GM12878 (cell line): ENCODE results near the gene CSTPP1. TPM values are rescaled to one million over a fixed set of nuclear protein-coding genes. Genes with fewer than 3 reads are reported as not detected.

ENCODE experiments used
- ASH2L ChIP-seq: fragments of 300-600, 200-600 bp; sonication (generic); IDR thresholded peaks from 2 replicates; pipeline ENCODE4 v1.6.1; 2017; ENCODE audit warnings: low read depth, mild to moderate bottlenecking, borderline replicate concordance
- CBX3 ChIP-seq: fragments of 200-600 bp; sonication (generic); IDR thresholded peaks from 2 replicates; pipeline ENCODE4 v1.6.1; 2016; ENCODE audit warnings: low read depth, borderline replicate concordance
- CHD2 ChIP-seq: IDR thresholded peaks from 2 replicates; pipeline ENCODE4 v1.6.1; 2011; ENCODE audit warnings: low read depth, low read length, improper control_type of control experiment, borderline replicate concordance
- KAT2A ChIP-seq: conservative IDR thresholded peaks from 2 replicates; pipeline ENCODE4 v1.6.1; 2011; ENCODE audit warnings: low read depth, low read length; ENCODE audit not compliant: control insufficient read depth
- KDM1A ChIP-seq: fragments of 200-600 bp; sonication (generic); IDR thresholded peaks from 2 replicates; pipeline ENCODE4 v1.6.1; 2016; ENCODE audit warnings: borderline replicate concordance
- MYB ChIP-seq: fragments of 150-350 bp; IDR thresholded peaks from 2 replicates; pipeline ENCODE4 v1.6.1; 2014; ENCODE audit warnings: mild to moderate bottlenecking, low read depth, low read length, borderline replicate concordance
- NFIC ChIP-seq: IDR thresholded peaks from 2 replicates; pipeline ENCODE4 v1.6.1; 2012; ENCODE audit warnings: low read depth, mild to moderate bottlenecking, inconsistent platforms, low read length, moderate library complexity
- NRF1 ChIP-seq: conservative IDR thresholded peaks from 2 replicates; pipeline ENCODE4 v1.6.1; 2011; ENCODE audit warnings: mild to moderate bottlenecking, low read depth, low read length, improper control_type of control experiment
- PAX5 ChIP-seq: IDR thresholded peaks from 2 replicates; pipeline ENCODE4 v1.6.1; 2011; ENCODE audit warnings: low read depth, low read length, borderline replicate concordance
- RFX5 ChIP-seq: IDR thresholded peaks from 2 replicates; pipeline ENCODE4 v1.6.1; 2011; ENCODE audit warnings: low read depth, low read length, improper control_type of control experiment
- SUZ12 ChIP-seq: fragments of 200-600 bp; sonication (generic); IDR thresholded peaks from one replicate; pipeline ENCODE4 v1.6.1; 2018; ENCODE audit warnings: antibody characterized with exemption, mild to moderate bottlenecking; ENCODE audit not compliant: unreplicated experiment
- ZZZ3 ChIP-seq: IDR thresholded peaks from 2 replicates; pipeline ENCODE4 v1.6.1; 2011; ENCODE audit warnings: low read depth; ENCODE audit not compliant: control insufficient read depth, insufficient read length
- polyA plus RNA-seq, 11 experiments: library from polyadenylated mRNA; depleted of rRNA in 4 of 11; unstranded in 6 of 11; stranded (reverse) in 5 of 11; fragments of >200 nt; fragmentation: Nextera tagmentation in 4 of 11; fragmentation: Illumina TruSeq in 1 of 11; extraction: Ambion mirVana in 4 of 11; extraction: Trizol in 1 of 11; gene quantifications; 1 replicate in 1 of 11; 2 replicates in 10 of 11; pipeline versions ENCODE4 v1.2.1 to v1.2.3, GENCODE V29; 2011 to 2016; ENCODE audit warnings: inconsistent platforms in 2 of 11, missing spikeins in 2 of 11, low read depth in 1 of 11
- total RNA-seq, 4 experiments: library from RNA; depleted of rRNA in 3 of 4; stranded (reverse); fragments of >200 nt in 3 of 4; fragmentation: Illumina TruSeq in 1 of 4; extraction: Trizol in 1 of 4; gene quantifications; 2 replicates each; pipeline versions ENCODE4 v1.2.1 to v1.2.3, GENCODE V29; 2013 to 2021
- TF ChIP-seq, protein P1 (sequence below): IDR thresholded peaks from 2 replicates; pipeline ENCODE4 v1.6.1; 2012; ENCODE audit warnings: low read depth, low read length, improper control_type of control experiment
- TF ChIP-seq, protein P2 (sequence below): fragments of 450-650 bp; formaldehyde crosslinking; IDR thresholded peaks from 2 replicates; pipeline ENCODE4 v1.4.0; 2020; ENCODE audit warnings: mild to moderate bottlenecking, moderate library complexity
- TF ChIP-seq, protein P3 (sequence below): fragments of 450-650 bp; IDR thresholded peaks from 2 replicates; pipeline ENCODE4 v1.6.1; 2017; ENCODE audit warnings: low read depth, mild to moderate bottlenecking, moderate library complexity
- TF ChIP-seq, protein P4 (sequence below): fragments of 450-650 bp; IDR thresholded peaks from 2 replicates; pipeline ENCODE4 v1.6.1; 2016; ENCODE audit warnings: mild to moderate bottlenecking, moderate library complexity, borderline replicate concordance
- TF ChIP-seq, protein P5 (sequence below): fragments of 450-650 bp; IDR thresholded peaks from 2 replicates; pipeline ENCODE4 v1.6.1; 2016; ENCODE audit warnings: mild to moderate bottlenecking

Gene CSTPP1
- total and polyA plus RNA-seq, 10 of the 15 experiments (the other 5 are each of a cell fraction or from before 2014, with no cell fraction given) = 7.1 to 23.4 (median 17.5) TPM

DNA sequence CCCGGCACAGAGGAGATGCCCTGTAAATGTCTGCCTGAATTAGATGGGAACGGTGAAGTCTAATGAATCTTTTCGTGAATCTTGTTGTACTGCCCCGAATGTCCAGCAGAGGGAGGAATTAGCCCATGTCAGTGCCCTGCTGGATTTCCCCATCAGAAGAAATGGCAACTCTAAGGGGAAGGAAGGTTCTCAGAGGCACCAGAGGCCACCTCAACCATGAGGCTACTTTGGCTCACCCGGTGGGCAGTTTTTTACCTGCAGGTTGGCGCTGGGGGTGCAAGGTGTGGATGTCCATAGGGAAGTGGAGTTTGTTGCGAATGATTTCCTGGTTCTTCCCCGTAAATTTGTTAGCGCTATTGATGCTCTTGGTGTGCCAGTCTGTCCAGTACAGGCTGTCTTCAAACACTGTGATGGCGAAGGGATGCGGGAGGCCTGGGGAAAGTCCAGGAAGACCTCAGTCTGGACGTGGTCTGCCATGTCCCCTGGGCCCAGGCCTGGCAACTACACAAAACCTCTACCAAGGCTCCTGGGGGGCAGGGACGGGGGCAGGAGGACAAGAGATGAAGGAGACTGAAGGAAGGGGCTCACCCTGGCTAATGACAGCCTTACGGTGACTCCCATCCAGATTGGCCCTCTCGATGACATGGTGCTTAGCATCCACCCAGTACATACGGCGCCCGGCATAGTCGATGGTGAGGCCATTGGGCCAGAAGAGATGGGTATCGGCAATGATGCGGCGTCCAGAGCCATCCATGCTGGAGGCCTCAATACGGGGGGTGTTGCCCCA lies 46.7 kb upstream of the CSTPP1 start (continued):
- TF ChIP-seq, protein P1, sequence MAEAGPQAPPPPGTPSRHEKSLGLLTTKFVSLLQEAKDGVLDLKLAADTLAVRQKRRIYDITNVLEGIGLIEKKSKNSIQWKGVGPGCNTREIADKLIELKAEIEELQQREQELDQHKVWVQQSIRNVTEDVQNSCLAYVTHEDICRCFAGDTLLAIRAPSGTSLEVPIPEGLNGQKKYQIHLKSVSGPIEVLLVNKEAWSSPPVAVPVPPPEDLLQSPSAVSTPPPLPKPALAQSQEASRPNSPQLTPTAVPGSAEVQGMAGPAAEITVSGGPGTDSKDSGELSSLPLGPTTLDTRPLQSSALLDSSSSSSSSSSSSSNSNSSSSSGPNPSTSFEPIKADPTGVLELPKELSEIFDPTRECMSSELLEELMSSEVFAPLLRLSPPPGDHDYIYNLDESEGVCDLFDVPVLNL = no peak
- TF ChIP-seq, protein P2, sequence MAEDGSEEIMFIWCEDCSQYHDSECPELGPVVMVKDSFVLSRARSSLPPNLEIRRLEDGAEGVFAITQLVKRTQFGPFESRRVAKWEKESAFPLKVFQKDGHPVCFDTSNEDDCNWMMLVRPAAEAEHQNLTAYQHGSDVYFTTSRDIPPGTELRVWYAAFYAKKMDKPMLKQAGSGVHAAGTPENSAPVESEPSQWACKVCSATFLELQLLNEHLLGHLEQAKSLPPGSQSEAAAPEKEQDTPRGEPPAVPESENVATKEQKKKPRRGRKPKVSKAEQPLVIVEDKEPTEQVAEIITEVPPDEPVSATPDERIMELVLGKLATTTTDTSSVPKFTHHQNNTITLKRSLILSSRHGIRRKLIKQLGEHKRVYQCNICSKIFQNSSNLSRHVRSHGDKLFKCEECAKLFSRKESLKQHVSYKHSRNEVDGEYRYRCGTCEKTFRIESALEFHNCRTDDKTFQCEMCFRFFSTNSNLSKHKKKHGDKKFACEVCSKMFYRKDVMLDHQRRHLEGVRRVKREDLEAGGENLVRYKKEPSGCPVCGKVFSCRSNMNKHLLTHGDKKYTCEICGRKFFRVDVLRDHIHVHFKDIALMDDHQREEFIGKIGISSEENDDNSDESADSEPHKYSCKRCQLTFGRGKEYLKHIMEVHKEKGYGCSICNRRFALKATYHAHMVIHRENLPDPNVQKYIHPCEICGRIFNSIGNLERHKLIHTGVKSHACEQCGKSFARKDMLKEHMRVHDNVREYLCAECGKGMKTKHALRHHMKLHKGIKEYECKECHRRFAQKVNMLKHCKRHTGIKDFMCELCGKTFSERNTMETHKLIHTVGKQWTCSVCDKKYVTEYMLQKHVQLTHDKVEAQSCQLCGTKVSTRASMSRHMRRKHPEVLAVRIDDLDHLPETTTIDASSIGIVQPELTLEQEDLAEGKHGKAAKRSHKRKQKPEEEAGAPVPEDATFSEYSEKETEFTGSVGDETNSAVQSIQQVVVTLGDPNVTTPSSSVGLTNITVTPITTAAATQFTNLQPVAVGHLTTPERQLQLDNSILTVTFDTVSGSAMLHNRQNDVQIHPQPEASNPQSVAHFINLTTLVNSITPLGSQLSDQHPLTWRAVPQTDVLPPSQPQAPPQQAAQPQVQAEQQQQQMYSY = no peak
- no peak for TF ChIP-seq ASH2L
- no peak for TF ChIP-seq NRF1
- no peak for TF ChIP-seq PAX5
- TF ChIP-seq ZZZ3 = no peak
- TF ChIP-seq SUZ12 = no peak
- TF ChIP-seq KDM1A = no peak
- TF ChIP-seq KAT2A = no peak
- no peak for TF ChIP-seq CBX3
- TF ChIP-seq, protein P3, sequence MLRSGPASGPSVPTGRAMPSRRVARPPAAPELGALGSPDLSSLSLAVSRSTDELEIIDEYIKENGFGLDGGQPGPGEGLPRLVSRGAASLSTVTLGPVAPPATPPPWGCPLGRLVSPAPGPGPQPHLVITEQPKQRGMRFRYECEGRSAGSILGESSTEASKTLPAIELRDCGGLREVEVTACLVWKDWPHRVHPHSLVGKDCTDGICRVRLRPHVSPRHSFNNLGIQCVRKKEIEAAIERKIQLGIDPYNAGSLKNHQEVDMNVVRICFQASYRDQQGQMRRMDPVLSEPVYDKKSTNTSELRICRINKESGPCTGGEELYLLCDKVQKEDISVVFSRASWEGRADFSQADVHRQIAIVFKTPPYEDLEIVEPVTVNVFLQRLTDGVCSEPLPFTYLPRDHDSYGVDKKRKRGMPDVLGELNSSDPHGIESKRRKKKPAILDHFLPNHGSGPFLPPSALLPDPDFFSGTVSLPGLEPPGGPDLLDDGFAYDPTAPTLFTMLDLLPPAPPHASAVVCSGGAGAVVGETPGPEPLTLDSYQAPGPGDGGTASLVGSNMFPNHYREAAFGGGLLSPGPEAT = peak; percentile 34; the same call in 1 of the 2 replicates
- no peak for TF ChIP-seq NFIC
- TF ChIP-seq, protein P4, sequence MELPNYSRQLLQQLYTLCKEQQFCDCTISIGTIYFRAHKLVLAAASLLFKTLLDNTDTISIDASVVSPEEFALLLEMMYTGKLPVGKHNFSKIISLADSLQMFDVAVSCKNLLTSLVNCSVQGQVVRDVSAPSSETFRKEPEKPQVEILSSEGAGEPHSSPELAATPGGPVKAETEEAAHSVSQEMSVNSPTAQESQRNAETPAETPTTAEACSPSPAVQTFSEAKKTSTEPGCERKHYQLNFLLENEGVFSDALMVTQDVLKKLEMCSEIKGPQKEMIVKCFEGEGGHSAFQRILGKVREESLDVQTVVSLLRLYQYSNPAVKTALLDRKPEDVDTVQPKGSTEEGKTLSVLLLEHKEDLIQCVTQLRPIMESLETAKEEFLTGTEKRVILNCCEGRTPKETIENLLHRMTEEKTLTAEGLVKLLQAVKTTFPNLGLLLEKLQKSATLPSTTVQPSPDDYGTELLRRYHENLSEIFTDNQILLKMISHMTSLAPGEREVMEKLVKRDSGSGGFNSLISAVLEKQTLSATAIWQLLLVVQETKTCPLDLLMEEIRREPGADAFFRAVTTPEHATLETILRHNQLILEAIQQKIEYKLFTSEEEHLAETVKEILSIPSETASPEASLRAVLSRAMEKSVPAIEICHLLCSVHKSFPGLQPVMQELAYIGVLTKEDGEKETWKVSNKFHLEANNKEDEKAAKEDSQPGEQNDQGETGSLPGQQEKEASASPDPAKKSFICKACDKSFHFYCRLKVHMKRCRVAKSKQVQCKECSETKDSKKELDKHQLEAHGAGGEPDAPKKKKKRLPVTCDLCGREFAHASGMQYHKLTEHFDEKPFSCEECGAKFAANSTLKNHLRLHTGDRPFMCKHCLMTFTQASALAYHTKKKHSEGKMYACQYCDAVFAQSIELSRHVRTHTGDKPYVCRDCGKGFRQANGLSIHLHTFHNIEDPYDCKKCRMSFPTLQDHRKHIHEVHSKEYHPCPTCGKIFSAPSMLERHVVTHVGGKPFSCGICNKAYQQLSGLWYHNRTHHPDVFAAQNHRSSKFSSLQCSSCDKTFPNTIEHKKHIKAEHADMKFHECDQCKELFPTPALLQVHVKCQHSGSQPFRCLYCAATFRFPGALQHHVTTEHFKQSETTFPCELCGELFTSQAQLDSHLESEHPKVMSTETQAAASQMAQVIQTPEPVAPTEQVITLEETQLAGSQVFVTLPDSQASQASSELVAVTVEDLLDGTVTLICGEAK = no peak
- TF ChIP-seq MYB = no peak
- TF ChIP-seq, protein P5, sequence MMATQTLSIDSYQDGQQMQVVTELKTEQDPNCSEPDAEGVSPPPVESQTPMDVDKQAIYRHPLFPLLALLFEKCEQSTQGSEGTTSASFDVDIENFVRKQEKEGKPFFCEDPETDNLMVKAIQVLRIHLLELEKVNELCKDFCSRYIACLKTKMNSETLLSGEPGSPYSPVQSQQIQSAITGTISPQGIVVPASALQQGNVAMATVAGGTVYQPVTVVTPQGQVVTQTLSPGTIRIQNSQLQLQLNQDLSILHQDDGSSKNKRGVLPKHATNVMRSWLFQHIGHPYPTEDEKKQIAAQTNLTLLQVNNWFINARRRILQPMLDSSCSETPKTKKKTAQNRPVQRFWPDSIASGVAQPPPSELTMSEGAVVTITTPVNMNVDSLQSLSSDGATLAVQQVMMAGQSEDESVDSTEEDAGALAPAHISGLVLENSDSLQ = no peak
- no peak for TF ChIP-seq RFX5
- TF ChIP-seq CHD2 = no peak
